Esophagus muscularis mucosa (tissue), 3 donors: ENCODE measurements around the gene MAP3K10.

Experiments used
- CTCF ChIP-seq, 3 experiments: fragments of 200-600 bp in 2 of 3; fragments of 450-650 bp in 1 of 3; sonication (generic) in 2 of 3; IDR thresholded peaks; one replicate each; pipeline ENCODE4 v1.5.1; 2017 to 2019; ENCODE audit warnings: antibody characterized with exemption in 3 of 3, mild to moderate bottlenecking in 2 of 3, moderate library complexity in 1 of 3
- POLR2A ChIP-seq: fragments of 450-650 bp; IDR thresholded peaks from one replicate; pipeline ENCODE4 v1.6.1; 2017; ENCODE audit warnings: antibody characterized with exemption, moderate library complexity, mild to moderate bottlenecking, low read depth
- POLR2AphosphoS5 ChIP-seq, 2 donors: sonication (generic); formaldehyde crosslinking; IDR thresholded peaks; one replicate each; pipeline ENCODE4 v1.6.1; 2017; ENCODE audit warnings: antibody characterized with exemption in 2 of 2

GRCh38 chr19:40229926-40230417 is 38.7 kb downstream of the MAP3K10 start:
- TF ChIP-seq CTCF (IDR thresholded peaks at IDR 0.05) (no peak), POLR2A (no peak), POLR2AphosphoS5 (IDR thresholded peaks at IDR 0.05) (no peak)
